ENCODE measurements around the gene CLDN4.
A peak's percentile ranks its signal among the peaks of the same experiment; 100 is the strongest.

- no peak for TF ChIP-seq POLR2A (IDR thresholded peaks at IDR 0.05; ENCODE audit: low read depth, low read length)
- no peak for TF ChIP-seq EZH2 (IDR thresholded peaks at IDR 0.05; ENCODE audit: borderline replicate concordance, low read depth, low read length, severe bottlenecking)
- no peak for TF ChIP-seq CTCF (IDR thresholded peaks at IDR 0.05; ENCODE audit: extremely low read depth in 1 of 2, insufficient read depth in 1 of 2, low read depth in 1 of 2, low read length in 2 of 2)
- peak; percentile 4 for TF ChIP-seq JUN (IDR thresholded peaks at IDR 0.05; ENCODE audit: borderline replicate concordance, insufficient read depth, insufficient read length, low read depth)
These were observed 31.3 kb upstream of the CLDN4 start for GRCh38 chr7:73799282-73800141.
